Measurements from ENCODE around the gene HMGB4. TPM values are rescaled to one million over a fixed set of nuclear protein-coding genes. Genes with fewer than 3 reads are reported as not detected.

HMGB4 gene, protein sequence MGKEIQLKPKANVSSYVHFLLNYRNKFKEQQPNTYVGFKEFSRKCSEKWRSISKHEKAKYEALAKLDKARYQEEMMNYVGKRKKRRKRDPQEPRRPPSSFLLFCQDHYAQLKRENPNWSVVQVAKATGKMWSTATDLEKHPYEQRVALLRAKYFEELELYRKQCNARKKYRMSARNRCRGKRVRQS
- polyA plus RNA-seq (not detected in 2 replicates), polyA minus RNA-seq (not detected in 2 replicates)

DNA sequence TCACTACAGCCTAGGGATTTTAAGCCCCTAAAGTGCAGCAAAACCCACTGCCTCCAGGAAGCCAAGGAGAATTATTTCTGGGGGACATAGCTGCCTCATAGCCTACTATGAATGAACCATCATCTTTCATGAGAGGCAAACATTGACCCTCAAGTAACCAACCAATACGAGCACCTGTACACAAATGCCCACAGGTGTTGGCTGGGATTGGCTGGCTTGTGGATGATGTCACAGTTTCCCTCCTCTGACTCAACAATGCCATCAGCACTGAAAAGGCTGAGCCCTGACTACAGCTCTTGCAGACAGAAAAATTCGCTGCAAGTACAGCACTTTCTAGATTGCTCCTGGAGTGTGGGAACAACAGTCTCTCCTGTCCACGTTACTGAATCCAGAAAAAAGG lies at the start of gene HMGB4:
HMGB4 (plus strand) TSS at position 301 of the 400 bp plus-strand sequence. CDS start 113 bp downstream, outside the sequence.
- H4K20me1 ChIP-seq (ENCODE audit: insufficient read depth) = no peaks in the 10 kb centered on the region
- no peaks in the 10 kb centered on the region for H3K9me3 ChIP-seq (ENCODE audit: low read length)
- H3K9ac ChIP-seq (ENCODE audit: low read length) = no peak within 1 kb of the TSS
- no peak within 1 kb of the TSS for H3K4me3 ChIP-seq (ENCODE audit: low read length)
- H3K79me2 ChIP-seq (replicated peaks; ENCODE audit: insufficient read depth, low read length) = no peaks in the 10 kb centered on the region
- H3F3A ChIP-seq (ENCODE audit: insufficient read depth, low read length, poor library complexity, severe bottlenecking) = no peaks in the 10 kb centered on the region
- H2AFZ ChIP-seq (ENCODE audit: low read depth, low read length) = no peak within 1 kb of the TSS
- no peak within 1 kb of the TSS for H3K27ac ChIP-seq (ENCODE audit: low read length)
- H3K27me3 ChIP-seq (ENCODE audit: insufficient read depth, low read depth, low read length) = no peaks in the 10 kb centered on the region
- TF ChIP-seq EZH2 (IDR thresholded peaks at IDR 0.05; ENCODE audit: borderline replicate concordance, insufficient read depth, low read length, poor library complexity, severe bottlenecking) (no peak), TAF1 (IDR thresholded peaks at IDR 0.05; ENCODE audit: low read depth) (no peak), RAD21 (conservative IDR thresholded peaks at IDR 0.05) (no peak), MXI1 (conservative IDR thresholded peaks at IDR 0.05; ENCODE audit: poor library complexity, severe bottlenecking) (no peak), CTCF (IDR thresholded peaks at IDR 0.05; ENCODE audit: poor library complexity, severe bottlenecking) (no peak), POLR2AphosphoS5 (IDR thresholded peaks at IDR 0.05) (no peak), EP300 (conservative IDR thresholded peaks at IDR 0.05; ENCODE audit: poor library complexity, severe bottlenecking) (no peak), REST (IDR thresholded peaks at IDR 0.05; ENCODE audit: borderline replicate concordance) (no peak), SMC3 (conservative IDR thresholded peaks at IDR 0.05; ENCODE audit: poor library complexity) (no peak)
- no peaks in the 10 kb centered on the region for H3K36me3 ChIP-seq (ENCODE audit: insufficient read depth, low read length)
- no peak within 1 kb of the TSS for H3K4me2 ChIP-seq (ENCODE audit: low read length)
- no peaks in the 10 kb centered on the region for H3K9me2 ChIP-seq (ENCODE audit: insufficient read depth, low read length)

- no peaks in the 10 kb centered on the region for H3K9me3 ChIP-seq (ENCODE audit: low read length)
- no peak overlapping the region for H3K9ac ChIP-seq (ENCODE audit: low read length)
- TF ChIP-seq CTCF (IDR thresholded peaks at IDR 0.05; ENCODE audit: poor library complexity, severe bottlenecking) = no peak
- TF ChIP-seq REST (IDR thresholded peaks at IDR 0.05; ENCODE audit: borderline replicate concordance) = no peak
- TF ChIP-seq RAD21 (conservative IDR thresholded peaks at IDR 0.05) = no peak
- TF ChIP-seq TAF1 (IDR thresholded peaks at IDR 0.05; ENCODE audit: low read depth) = no peak
- TF ChIP-seq EZH2 (IDR thresholded peaks at IDR 0.05; ENCODE audit: borderline replicate concordance, insufficient read depth, low read length, poor library complexity, severe bottlenecking) = no peak
- no peak for TF ChIP-seq SMC3 (conservative IDR thresholded peaks at IDR 0.05; ENCODE audit: poor library complexity)
- TF ChIP-seq EP300 (conservative IDR thresholded peaks at IDR 0.05; ENCODE audit: poor library complexity, severe bottlenecking) = no peak
- no peak for TF ChIP-seq POLR2AphosphoS5 (IDR thresholded peaks at IDR 0.05)
- TF ChIP-seq MXI1 (conservative IDR thresholded peaks at IDR 0.05; ENCODE audit: poor library complexity, severe bottlenecking) = no peak
- H3K36me3 ChIP-seq (ENCODE audit: insufficient read depth, low read length) = no peaks in the 10 kb centered on the region
- H3K9me2 ChIP-seq (ENCODE audit: insufficient read depth, low read length) = no peaks in the 10 kb centered on the region
- no peak overlapping the region for H3K4me3 ChIP-seq (ENCODE audit: low read length)
- H3K27me3 ChIP-seq (ENCODE audit: insufficient read depth, low read depth, low read length) = no peaks in the 10 kb centered on the region
- H4K20me1 ChIP-seq (ENCODE audit: insufficient read depth) = no peaks in the 10 kb centered on the region
- H3K4me2 ChIP-seq (ENCODE audit: low read length) = no peak overlapping the region
- no peak overlapping the region for H3K27ac ChIP-seq (ENCODE audit: low read length)
- H3K79me2 ChIP-seq (replicated peaks; ENCODE audit: insufficient read depth, low read length) = no peaks in the 10 kb centered on the region
- H2AFZ ChIP-seq (ENCODE audit: low read depth, low read length) = no peak overlapping the region
- no peaks in the 10 kb centered on the region for H3F3A ChIP-seq (ENCODE audit: insufficient read depth, low read length, poor library complexity, severe bottlenecking)
Observed at GRCh38 chr1:33814166-33814565, 49.7 kb upstream of the HMGB4 start.

Data from neural cell (in vitro differentiated cells).